NCI-H2196 treated with DMSO at 0.1 percent for 48 hours (cell line): Measurements from ENCODE around the gene SPATA25.
"Not testable (repeated sequence)": the region's sequence is repeated elsewhere in the genome, so short reads cannot be mapped to it uniquely, and the experiment has no call there.

Experiments used
- DNase-seq: peaks from one replicate; lab custom pipeline; 2025; ENCODE audit not compliant: unreplicated experiment; lab: John Stamatoyannopoulos, UW

SPATA25 gene, protein sequence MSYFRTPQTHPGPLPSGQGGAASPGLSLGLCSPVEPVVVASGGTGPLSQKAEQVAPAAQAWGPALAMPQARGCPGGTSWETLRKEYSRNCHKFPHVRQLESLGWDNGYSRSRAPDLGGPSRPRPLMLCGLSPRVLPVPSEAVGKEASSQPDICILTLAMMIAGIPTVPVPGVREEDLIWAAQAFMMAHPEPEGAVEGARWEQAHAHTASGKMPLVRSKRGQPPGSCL

DNA sequence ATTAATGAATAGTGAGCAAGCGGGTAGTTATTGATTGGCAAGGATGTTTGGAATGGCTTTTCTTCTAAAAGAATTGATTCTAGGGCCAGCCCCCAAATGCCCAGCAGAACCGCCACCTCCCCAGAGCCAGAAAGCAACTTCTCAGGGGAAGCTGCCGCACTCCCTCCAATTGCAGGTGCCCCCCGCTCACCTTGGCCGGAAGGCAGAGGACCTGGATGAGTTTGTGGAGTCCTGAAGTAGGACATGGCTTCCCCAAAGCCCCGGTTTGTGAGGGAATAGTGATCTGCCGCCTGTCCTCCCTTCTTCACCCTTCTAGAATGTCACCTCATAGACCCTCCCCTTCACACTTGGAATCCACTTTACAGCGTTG lies at the start of gene SPATA25:
Gene SPATA25 (minus strand): TSS at position 277 of the 370 bp plus-strand sequence. CDS start 32 bp downstream, at position 245.
- DNase-seq, result no peak

DNA sequence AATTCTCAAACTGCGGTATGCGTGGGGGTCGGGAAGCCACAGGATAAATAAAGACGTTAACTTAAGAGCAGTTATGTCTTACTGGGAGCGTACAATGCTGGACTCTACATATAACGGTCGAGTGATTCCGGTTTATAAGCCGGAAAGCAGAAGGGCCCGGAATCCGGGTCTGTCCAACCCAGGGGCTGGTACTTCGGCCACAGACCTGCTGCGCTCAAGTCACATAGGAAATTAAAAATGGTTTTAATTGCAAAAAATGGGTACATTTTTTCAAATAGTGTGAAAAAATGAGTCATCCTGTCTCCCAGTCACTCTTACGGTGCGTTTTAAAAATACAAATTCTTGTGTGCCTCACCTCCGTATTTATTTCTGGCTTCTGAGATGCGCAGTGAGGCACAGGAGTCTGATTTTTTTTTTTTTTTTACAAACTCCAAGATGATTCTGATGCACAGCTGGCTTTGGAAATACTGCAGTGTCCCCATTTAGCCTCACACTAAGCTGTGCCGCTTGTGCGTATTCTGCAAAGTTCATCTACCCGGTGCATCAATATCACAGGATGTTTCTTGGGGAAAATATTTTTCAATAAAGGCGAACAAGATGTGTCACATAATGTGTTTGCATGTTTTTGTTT lies 48.1 kb upstream of the SPATA25 start:
- DNase-seq, result no peak

DNA sequence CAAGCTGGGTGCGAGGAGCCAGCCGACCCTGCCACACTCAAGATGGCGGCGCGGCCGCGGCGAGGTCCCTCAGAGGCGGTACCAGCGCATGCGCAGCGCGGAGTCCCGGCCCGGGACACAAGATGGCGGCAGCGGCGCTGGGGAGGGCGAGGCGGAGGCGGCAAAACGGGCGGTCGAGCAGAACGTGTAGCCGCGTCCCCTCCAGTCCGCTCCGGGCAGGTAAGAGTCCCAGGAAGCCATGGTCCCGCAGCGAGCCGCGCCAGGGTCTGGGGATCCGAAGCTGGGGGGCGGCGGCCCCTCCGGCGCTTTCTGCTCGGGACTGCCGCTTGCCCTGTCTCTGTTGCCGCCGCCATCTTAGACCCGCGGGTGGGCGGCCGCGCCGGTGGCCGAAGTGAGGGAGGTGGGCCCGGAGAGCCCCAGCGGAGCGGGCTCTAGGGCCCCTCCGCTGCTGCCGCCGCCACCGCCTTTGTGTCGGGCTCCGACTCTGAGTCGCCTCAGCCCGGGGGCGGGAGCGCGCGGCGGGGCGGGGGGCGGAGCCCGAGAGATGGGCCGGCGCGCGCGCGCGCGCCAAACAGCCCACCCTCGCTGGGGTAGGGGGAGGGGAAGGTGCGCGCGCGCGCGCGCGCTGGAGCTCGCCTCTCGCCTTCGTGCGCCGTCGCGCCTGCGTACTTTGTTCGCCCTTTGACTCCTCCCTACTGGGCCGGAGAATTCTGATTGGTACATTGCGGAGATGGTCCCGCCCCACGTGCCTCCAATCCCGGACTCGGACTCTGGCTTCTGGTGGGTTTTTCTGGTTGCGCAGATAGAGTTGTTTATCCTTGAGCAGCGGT lies 47.4 kb upstream of the SPATA25 start, which contains the start of gene PCIF1:
Gene PCIF1 (plus strand): TSS at position 98 of the 830 bp plus-strand sequence. CDS start 4,317 bp downstream, outside the sequence.
- peak; percentile 88 for DNase-seq

DNA sequence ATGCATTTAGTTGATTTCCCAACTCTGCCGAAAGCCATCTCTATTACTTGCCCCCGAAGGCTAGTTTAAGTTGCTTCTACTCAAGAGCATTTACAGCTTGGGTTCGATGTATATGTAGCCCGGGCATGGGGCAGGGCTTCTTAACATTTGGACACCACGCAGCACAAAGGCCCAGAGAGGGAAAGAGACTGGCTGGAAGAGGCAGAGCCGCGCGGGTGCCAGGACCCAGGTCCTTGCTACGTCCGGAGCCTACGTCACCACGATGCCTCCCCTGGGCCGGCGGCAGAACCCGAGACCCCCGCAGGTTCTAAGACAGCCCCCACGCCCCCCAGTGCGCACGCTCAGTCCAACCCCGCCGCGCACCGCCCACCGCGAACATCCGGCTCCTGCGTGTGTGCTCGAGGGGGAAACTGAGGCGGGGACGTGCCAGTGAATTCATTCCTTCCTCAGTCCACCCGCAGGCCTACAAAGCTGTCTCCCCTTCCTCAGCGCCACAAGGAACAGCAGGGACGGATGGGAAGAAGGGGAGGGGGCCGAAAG lies 46.7 kb upstream of the SPATA25 start:
- no peak for DNase-seq

DNA sequence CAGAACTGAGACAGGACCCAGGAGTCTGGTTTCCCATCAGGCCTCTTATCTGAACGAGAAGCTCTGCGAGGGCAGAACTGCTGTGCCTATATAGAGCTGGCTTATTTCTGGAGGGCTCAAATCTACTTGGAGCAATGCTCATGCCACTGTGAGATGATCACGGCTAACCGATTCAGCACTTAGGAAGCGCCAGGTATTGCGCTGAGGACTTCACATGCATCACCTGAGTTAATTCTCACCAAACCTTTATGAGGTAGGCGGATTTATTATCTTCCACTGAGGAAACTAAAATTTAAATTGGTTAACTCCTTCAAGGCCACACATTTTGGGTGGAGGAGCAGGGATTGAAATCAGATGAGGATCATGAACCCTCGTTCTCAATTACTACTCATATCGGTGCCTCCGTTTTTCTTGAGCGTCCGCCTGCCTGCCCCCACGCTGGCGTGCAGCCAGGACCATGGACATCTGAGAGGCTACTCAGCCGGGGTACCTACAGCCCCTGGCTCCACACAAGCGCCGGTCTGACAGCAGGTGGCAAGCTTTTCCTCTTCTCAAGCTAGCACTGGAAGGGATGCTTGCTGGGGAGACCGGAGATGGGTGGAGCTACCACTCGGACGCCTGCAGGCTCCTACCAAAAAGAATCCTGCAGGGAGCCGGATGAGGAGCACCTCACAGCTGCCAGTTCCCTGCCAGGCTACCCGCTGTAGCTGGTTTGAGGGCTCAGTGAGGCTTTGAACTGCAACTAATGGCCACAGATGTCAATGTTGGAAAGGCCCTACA lies 46.0 kb upstream of the SPATA25 start:
- DNase-seq, result peak; percentile 80

DNA sequence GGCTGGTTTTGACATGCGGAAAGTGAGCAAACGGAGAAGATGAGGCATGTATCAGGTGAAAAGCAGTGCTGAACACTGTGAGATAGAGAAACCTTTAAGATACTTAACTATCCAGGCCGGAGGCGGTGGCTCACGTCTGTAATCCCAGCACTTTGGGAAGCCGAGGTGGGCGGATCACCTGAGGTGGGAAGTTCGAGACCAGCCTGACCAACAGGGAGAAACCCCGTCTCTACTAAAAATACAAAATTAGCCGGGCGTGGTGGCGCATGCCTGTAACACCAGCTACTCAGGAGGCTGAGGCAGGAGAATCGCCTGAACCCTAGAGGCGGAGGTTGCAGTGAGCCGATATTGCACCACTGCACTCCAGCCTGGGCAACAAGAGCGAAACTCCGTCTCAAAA lies 44.3 kb upstream of the SPATA25 start:
- DNase-seq, result not testable (repeated sequence)

DNA sequence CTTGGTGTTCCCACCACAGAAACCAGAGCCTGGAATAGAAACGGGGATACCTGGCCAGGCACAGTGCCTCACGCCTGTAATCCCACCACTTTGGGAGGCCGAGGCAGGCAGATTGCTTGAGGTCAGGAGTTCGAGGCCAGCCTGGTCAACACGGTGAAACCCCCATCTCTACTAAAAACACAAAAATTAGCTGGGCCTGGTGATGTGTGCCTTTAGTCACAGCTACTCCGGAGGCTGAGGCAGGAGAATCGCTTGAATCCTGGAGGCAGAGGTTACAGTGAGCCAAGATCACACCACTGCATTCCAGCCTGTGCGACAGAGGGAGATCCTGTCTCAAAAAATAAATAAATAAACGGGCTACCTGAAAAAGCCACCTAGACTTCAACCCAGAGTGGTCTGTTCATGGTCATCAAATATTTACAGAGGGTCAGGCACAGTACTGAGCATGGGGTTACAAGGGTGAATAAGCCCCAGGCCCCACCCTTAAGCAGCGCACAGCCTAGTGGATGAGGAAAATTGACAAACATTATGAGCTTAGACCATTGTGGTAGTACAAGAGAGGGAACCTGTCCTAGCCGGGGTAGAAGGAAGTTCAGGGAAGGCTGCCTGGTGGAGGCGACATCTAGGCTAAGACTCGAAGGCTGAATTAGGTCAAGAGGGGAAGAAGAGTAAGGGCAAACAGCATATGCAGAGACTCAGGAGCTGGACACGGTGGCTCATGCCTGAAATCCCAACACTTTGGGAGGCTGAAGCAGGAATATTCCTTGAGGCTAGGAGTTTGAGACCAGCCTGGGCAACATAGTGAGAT lies 39.9 kb upstream of the SPATA25 start:
- no peak for DNase-seq

DNA sequence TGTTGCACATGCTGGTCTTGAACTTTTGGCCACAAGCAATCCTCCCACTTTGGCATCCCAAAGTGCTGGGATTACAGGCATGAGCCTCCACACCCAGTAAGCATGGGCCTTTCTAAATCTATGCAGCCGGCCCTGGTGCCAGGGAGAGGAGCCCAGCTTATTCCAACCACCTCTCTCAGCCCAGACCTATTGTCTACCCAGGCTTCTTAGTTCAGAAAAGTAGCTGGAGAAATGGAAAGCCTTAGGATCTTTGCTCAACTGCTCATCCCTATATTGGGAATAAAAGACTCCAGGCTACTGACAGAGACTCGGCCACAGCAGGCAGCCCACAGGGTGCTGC lies 39.3 kb upstream of the SPATA25 start:
- DNase-seq, result no peak

DNA sequence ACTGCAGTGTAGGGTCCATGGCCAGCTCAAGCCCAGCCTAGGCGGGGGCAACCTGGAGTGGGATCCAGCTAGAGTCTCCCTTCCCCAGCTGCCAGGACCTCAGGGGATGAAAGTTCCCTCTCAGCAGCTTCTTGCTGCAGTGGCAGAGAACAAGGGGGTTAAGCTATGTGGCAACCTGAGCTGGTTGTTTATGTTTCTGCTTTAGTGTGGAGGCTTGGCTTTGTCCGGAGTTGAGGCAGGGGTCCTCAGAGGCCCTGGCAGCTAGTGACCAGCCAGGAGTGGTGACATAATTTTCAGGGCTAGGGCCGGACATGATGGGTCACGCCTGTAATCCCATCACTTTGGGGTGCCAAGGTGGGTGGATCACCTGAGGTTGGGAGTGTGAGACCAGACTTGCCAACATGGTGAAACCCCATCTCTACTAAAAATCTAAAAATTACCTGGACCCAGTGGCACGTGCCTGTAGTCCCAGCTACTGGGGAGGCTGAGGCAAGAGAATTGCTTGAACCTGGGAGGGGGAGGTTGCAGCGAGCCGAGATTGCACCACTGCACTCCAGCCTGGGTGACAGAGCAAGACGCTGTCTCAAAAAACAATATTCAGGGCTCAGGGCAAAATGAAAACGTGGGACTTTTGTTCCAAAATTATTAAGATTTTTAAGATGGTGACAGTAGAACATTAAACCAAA lies 38.5 kb upstream of the SPATA25 start:
- no peak for DNase-seq

DNA sequence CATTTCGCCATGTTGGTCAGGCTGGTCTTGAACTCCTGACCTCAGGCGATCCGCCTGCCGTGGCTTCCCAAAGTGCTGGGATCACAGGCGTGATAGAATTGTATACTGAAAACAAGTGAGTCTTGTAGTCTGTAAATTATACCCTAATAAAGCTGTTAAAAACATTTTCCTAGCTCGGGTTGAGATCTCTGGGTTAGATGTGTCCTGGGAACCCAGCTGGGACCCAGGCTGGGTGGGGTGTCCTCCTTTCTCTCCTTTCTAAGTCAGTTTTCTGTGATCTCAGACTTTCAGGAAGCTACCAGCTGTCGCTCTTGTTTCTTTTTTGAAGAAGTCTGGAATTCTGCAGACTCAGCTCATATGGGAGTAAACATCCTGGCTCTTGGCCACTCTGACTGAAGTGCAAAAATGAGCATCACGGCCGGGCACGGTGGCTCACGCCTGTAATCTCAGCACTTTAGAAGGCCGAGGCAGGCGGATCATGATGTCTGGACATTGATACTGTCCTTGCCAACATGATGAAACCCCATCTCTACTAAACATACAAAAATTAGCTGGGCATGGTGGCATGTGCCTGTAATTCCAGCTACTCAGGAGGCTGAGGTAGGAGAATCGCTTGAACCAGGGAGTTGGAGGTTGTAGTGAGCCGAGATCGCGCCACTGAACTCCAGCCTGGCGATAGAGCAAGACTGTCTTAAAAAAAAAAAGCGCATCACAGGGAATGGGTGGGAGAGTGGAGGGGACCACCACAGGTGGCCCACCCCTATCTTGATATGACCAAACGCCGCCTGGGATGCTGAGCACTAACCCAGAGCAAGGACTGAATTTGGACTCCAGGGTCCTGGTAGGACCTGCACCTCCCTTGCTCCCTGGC lies 37.2 kb upstream of the SPATA25 start:
- no peak for DNase-seq

DNA sequence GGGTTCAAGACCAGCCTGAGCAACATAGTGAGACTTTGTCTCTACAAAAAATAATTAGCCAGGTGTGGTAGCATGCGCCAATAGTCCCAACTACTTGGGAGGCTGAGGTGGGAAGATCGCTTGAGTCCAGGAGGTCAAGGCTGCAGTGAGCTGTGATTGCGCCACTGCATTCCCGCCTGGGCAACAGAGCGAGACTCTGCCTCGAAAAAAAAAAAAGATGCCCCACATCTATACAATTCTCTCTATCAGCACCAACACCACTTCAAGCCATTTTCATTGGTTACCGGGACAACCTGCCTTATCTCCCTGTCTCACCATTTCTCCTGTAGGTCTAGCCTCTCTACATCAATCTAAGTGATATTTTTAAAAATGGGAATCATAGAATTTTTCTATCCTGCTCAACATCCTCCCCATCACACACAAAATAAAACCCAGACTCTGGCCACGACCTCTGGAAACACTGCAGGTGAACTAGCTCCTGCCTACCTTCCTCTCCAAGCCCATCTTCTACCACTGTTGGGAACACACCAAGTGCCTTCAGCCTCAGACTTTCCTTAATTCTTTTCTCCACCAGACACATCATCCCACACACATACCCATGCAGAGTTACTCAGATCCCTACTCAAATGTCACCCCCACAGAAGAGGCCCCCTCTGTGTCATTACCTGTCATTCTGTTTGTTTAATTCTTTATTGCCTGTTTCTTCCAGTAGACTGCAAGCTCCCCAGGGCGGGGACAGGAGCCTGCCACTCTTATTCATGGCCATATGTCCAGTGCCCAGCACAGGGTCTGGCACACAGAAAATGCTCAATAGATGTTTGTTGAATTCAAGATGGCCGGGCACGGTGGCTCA lies 34.1 kb upstream of the SPATA25 start:
- no peak for DNase-seq

DNA sequence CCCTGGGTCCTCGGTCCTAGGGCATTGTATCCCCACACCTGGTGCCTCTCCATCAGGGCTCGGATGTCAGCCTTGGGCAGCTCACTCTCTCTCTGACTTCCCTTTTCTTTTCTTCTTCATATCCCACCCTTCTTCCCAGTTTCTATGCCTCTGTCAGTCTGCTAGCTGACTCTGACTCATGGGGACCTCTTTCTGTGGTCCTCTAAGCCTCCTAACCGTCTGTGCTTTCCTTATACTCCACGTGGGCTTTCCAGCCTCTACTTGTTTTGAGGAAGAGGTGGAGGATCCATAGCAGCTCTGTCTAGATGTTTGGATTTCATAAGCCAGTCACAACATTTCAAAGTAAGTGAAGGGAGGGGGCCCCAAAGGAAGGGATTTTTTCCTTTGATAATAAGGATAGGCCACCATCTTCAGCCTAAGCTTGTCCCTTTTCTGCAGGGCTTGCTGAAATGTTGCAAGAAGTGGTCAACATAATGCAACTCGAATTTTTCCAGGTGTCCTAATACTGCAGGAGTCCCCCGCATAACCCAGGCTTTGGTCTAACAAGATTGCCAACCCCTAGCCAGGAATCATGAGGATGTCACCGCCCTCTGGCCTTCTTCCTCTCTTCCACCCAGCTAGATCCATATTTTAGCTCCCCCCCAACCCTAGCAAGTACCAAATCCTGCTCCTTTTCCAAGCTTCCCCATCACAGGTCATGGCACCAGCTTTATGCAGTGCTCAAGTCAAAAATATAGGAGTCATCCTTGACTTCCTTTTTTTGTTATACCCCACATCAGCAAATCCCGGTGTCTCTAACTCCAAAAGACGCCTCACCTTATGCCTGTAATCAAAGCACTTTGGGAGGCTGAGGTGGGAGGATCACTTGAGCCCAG lies 33.3 kb upstream of the SPATA25 start:
- DNase-seq, result no peak

DNA sequence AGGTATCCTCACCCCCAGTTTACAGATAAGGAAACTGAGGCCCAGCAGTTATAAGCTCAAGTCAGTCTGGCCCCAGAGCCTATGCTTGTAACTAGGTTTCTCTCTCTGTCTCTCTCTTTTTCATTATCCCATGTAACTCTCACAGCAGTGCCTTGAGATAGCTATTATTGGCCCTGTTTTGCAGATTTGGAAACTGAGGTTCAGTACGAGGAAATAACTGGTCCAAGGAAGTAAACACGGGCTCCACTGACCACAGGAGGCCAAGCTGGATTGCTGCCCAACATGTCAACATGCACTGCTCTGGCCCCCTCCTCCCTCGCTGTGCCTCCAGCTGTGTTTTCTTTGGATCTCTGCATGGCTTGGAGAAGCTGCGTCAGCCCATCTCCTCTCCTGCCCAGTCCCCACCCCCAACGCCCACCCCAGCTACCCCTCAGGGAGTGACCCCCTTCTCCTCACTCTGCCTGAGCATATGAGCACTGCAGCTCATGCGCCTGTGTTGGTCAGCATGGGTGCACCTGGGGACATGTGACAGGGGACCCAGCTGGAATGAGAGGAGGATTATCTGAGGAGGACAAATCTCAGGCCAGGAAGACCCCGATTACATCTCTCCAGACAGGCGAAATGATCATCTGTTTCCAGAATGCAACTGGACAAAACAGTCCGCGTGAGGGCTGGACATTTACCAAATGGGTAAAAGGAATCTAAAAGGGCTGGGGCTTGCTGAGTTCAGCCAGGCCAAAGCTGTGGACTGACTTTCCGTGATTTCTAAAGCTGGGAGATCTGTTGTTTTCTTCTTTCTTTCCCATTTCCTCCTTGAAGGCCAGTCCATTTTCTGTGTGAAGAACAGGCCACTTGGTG lies 32.3 kb upstream of the SPATA25 start:
- no peak for DNase-seq

DNA sequence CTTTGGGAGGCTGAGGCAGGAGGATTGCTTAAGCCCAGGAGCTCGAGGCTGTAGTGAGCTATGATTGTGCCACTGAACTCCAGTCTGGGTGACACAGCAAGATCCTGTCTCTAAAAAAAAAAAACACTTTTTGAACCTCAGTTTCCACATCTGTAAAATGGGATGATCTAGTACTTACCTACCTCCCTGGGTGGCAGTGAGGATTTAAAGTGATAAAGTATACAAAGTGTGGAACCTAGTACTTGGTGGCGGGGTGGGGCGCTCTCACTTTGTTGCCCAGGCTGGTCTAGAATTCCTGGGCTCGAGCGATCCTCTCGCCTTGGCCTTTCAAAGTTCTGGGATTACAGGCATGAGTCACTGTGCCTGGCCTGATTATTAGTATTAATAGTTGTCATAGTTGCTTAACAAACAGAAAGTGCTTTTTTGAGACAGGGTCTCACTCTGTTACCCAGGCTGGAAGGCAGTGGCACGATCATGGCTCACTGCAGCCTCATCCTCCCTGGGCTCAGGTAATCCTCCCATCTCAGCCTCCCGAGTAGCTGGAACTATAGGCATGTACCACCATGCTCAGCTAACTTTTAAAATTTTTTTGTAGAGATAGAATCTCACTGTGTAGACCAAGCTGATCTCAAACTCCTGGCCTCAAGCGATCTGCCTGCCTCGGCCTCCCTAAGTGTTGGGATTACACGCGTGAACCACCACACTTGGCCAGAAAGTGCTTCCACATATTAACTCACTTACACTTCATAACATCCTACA lies 31.5 kb upstream of the SPATA25 start:
- DNase-seq, result no peak

DNA sequence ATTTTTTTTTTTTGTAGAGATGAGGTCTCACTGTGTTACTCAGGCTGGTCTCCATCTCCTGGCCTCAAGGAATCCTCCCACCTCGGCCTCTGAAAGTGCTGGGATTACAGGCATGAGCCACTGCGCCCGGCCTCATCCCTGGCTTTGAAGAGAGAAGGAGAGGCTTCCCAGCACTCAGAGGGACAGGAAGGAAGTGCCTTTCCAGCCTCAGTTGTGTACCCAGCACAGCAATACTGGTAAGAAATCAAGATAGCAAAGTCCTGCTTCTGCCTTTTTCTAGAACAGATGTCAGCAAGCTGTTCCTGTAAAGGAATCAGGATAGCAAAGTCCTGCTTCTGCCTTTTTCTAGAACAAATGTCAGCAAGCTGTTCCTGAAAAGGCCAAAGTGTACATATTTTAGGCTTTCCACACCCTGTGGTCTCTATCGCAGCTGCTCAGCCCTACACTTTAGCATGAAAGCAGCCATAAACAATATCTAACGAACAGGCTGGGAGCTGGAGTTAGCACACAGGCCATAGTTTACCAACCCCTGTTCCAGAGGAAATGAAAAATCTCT lies 30.8 kb upstream of the SPATA25 start:
- no peak for DNase-seq
